ENCODE results near the gene COL4A2. TPM values are rescaled to one million over a fixed set of nuclear protein-coding genes. Genes with fewer than 3 reads are reported as not detected.

The COL4A2 gene
- total RNA-seq, 1 donor from 2014 or later = 120 TPM

- Mint-ChIP-seq H3K27ac (no peak overlapping the region), H3K4me3 (ENCODE audit: low read depth) (no peak overlapping the region)
- TF ChIP-seq CTCF (IDR thresholded peaks at IDR 0.05; ENCODE audit: unreplicated experiment) = no peak
Observed at GRCh38 chr13:110521296-110521680, 214.2 kb downstream of the COL4A2 start.

GRCh38 chr13:110521946-110522345, 214.9 kb downstream of the COL4A2 start:
- DNase-seq (ENCODE audit: low spot score, unreplicated experiment) = no peak
- no peak for TF ChIP-seq CTCF (IDR thresholded peaks at IDR 0.05; ENCODE audit: unreplicated experiment)
- no peak overlapping the region for H3K27ac Mint-ChIP-seq
- H3K4me1 Mint-ChIP-seq (ENCODE audit: low read depth) = no peaks in the 10 kb centered on the region
- H3K36me3 Mint-ChIP-seq (ENCODE audit: insufficient read depth) = no peaks in the 10 kb centered on the region
- H3K9me3 Mint-ChIP-seq (ENCODE audit: low read depth) = no peaks in the 10 kb centered on the region
- no peak overlapping the region for H3K4me3 Mint-ChIP-seq (ENCODE audit: low read depth)
- peaks cover 2% of the 10 kb centered on the region for H3K27me3 Mint-ChIP-seq

More at GRCh38 chr13:110521296-110521680, 214.2 kb downstream of the COL4A2 start:
- Mint-ChIP-seq H3K36me3 (ENCODE audit: insufficient read depth) (no peaks in the 10 kb centered on the region), H3K9me3 (ENCODE audit: low read depth) (no peaks in the 10 kb centered on the region), H3K4me1 (ENCODE audit: low read depth) (no peaks in the 10 kb centered on the region), H3K27me3 (peaks cover 2% of the 10 kb centered on the region)
- DNase-seq (ENCODE audit: low spot score, unreplicated experiment) = no peak

DNA sequence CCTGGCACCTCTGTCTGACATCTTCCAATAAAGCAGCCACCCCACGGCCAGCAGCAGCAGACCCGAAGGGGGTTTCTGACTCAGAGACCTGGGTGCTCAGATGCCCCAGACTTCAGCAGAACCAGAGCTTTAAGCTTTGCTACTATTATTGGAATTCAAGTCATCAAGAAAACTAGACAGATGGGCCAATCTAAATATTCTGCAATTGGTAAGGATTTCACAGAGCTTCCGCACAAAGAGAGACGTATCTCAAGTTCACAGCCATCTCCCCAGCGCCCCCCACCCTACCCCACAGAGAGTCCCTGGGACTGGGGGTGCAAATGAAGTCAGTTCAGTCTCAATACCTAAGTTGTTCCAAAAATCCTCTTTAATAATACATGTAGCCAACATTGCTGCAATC, 215.6 kb downstream of the COL4A2 start:
- Mint-ChIP-seq H3K4me3 (ENCODE audit: low read depth) (no peak overlapping the region), H3K4me1 (ENCODE audit: low read depth) (peaks cover 4% of the 10 kb centered on the region), H3K27me3 (no peaks in the 10 kb centered on the region), H3K9me3 (ENCODE audit: low read depth) (no peaks in the 10 kb centered on the region), H3K27ac (no peak overlapping the region), H3K36me3 (ENCODE audit: insufficient read depth) (no peaks in the 10 kb centered on the region)
- no peak for DNase-seq (ENCODE audit: low spot score, unreplicated experiment)
- TF ChIP-seq CTCF (IDR thresholded peaks at IDR 0.05; ENCODE audit: unreplicated experiment) = no peak

- no peak for TF ChIP-seq CTCF (IDR thresholded peaks at IDR 0.05; ENCODE audit: unreplicated experiment)
- Mint-ChIP-seq H3K4me3 (ENCODE audit: low read depth) (no peak overlapping the region), H3K9me3 (ENCODE audit: low read depth) (no peaks in the 10 kb centered on the region), H3K27ac (no peak overlapping the region), H3K4me1 (ENCODE audit: low read depth) (peaks cover 6% of the 10 kb centered on the region), H3K27me3 (no peaks in the 10 kb centered on the region), H3K36me3 (ENCODE audit: insufficient read depth) (no peaks in the 10 kb centered on the region)
- DNase-seq (ENCODE audit: low spot score, unreplicated experiment) = no peak
Observed at GRCh38 chr13:110523180-110523579, 216.1 kb downstream of the COL4A2 start.

DNA sequence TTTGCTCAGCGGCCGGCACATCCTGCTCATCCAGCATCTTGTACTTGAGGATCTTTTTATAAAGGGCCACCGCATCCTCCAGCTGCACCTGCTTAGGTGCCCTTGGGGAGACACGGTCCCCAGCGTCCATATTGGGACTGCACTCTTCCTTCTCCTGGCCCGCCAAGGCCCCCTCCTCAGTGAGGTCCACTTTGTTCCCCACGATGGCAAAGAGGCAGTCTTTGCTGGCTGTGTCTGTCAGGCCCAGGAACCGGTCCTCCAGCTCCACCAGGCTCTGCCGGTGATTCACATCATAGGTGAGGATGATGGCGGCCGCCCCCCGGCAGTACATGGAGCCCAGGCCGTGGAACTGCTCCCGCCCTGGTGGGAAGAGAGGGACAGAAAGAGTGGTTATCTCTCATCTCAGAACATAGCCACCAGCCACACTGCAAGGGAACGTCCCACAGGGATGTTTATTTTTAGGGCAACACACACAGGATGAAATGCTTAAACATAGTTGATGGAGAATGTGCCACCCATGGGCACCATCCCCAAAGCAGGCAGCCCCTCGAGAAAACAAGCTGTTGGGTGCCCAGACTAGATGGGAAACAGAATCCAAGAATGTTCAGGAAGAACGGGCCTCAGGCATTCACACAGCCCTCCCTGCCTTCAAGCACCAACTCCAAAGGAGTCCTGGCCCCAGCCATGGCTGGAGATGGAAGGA, 216.9 kb downstream of the COL4A2 start:
- Mint-ChIP-seq H3K36me3 (ENCODE audit: insufficient read depth) (no peaks in the 10 kb centered on the region), H3K9me3 (ENCODE audit: low read depth) (no peaks in the 10 kb centered on the region), H3K4me1 (ENCODE audit: low read depth) (peaks cover 10% of the 10 kb centered on the region), H3K4me3 (ENCODE audit: low read depth) (no peak overlapping the region), H3K27me3 (no peaks in the 10 kb centered on the region), H3K27ac (no peak overlapping the region)
- no peak for DNase-seq (ENCODE audit: low spot score, unreplicated experiment)
- no peak for TF ChIP-seq CTCF (IDR thresholded peaks at IDR 0.05; ENCODE audit: unreplicated experiment)
